Liver (tissue), 9 donors: Measurements from ENCODE around the gene E2F2. TPM values are rescaled to one million over a fixed set of nuclear protein-coding genes. Genes with fewer than 3 reads are reported as not detected.

Experiments used
- DNase-seq: peaks from one replicate; pipeline ENCODE4 v3.0.0-alpha.2; 2017; ENCODE audit warnings: low spot score
- H3K27ac ChIP-seq, 2 donors: one replicate each; pipeline ENCODE4 v1.7.0; 2013; ENCODE audit warnings: inconsistent platforms in 2 of 2, low read length in 2 of 2, control low read depth in 1 of 2, low read depth in 1 of 2, mild to moderate bottlenecking in 1 of 2
- H3K27me3 ChIP-seq, 4 donors: one replicate each; pipeline versions ENCODE4 v1.6.1 to v1.7.0; 2013; ENCODE audit warnings: low read length in 3 of 4, inconsistent platforms in 1 of 4, mild to moderate bottlenecking in 1 of 4, moderate library complexity in 1 of 4; ENCODE audit not compliant: control insufficient read depth in 4 of 4, insufficient read depth in 4 of 4
- H3K36me3 ChIP-seq, 4 donors: one replicate each; pipeline versions ENCODE4 v1.6.1 to v1.7.0; 2013; ENCODE audit warnings: low read length in 3 of 4, mild to moderate bottlenecking in 3 of 4, low read depth in 1 of 4, moderate library complexity in 1 of 4; ENCODE audit not compliant: control insufficient read depth in 4 of 4, insufficient read depth in 3 of 4
- H3K4me1 ChIP-seq, 4 donors: one replicate each; pipeline versions ENCODE4 v1.6.1 to v1.7.0; 2013; ENCODE audit warnings: low read length in 3 of 4, mild to moderate bottlenecking in 3 of 4, moderate library complexity in 1 of 4; ENCODE audit not compliant: control insufficient read depth in 4 of 4, insufficient read depth in 4 of 4
- H3K4me3 ChIP-seq, 3 donors: one replicate each; pipeline versions ENCODE4 v1.6.1 to v1.7.0; 2013; ENCODE audit warnings: low read length in 3 of 3, control low read depth in 1 of 3, low read depth in 1 of 3, mild to moderate bottlenecking in 1 of 3
- H3K9ac ChIP-seq, 2 donors: one replicate each; pipeline ENCODE4 v1.7.0; 2013; ENCODE audit warnings: low read length in 2 of 2, mild to moderate bottlenecking in 2 of 2, moderate library complexity in 2 of 2, control low read depth in 1 of 2, low read depth in 1 of 2
- H3K9me3 ChIP-seq, 4 donors: one replicate each; pipeline versions ENCODE4 v1.6.1 to v1.7.0; 2013; ENCODE audit warnings: low read length in 3 of 4; ENCODE audit not compliant: control insufficient read depth in 4 of 4
- EGR1 ChIP-seq, 2 donors: IDR thresholded peaks; 2 replicates each; pipeline ENCODE4 v1.6.1; 2016 to 2018; ENCODE audit warnings: antibody characterized with exemption in 2 of 2, low read depth in 2 of 2
- FOXA1 ChIP-seq: IDR thresholded peaks from 2 replicates; pipeline ENCODE4 v1.6.1; 2016; ENCODE audit warnings: antibody characterized with exemption
- FOXA2 ChIP-seq: IDR thresholded peaks from 2 replicates; pipeline ENCODE4 v1.6.1; 2016; ENCODE audit warnings: antibody characterized with exemption
- GABPA ChIP-seq, 2 donors: IDR thresholded peaks in 1 of 2; conservative IDR thresholded peaks in 1 of 2; 2 replicates each; pipeline ENCODE4 v1.6.1; 2016; ENCODE audit warnings: antibody characterized with exemption in 2 of 2, mild to moderate bottlenecking in 1 of 2, moderate library complexity in 1 of 2
- HNF4A ChIP-seq, 2 donors: conservative IDR thresholded peaks; 2 replicates each; pipeline ENCODE4 v1.6.1; 2016; ENCODE audit warnings: antibody characterized with exemption in 2 of 2, mild to moderate bottlenecking in 2 of 2
- HNF4G ChIP-seq: IDR thresholded peaks from 2 replicates; pipeline ENCODE4 v1.6.1; 2016; ENCODE audit warnings: antibody characterized with exemption
- JUND ChIP-seq, 2 donors: IDR thresholded peaks; 2 replicates each; pipeline ENCODE4 v1.6.1; 2016; ENCODE audit warnings: antibody characterized with exemption in 2 of 2
- NR2F2 ChIP-seq: IDR thresholded peaks from 2 replicates; pipeline ENCODE4 v1.6.1; 2016; ENCODE audit warnings: antibody characterized with exemption
- RAD21 ChIP-seq, 2 donors: IDR thresholded peaks; 2 replicates each; pipeline ENCODE4 v1.6.1; 2016; ENCODE audit warnings: antibody characterized with exemption in 2 of 2, mild to moderate bottlenecking in 2 of 2
- RXRA ChIP-seq, 2 donors: IDR thresholded peaks; 2 replicates each; pipeline ENCODE4 v1.6.1; 2017 to 2018; ENCODE audit warnings: antibody characterized with exemption in 2 of 2, mild to moderate bottlenecking in 1 of 2
- SP1 ChIP-seq: IDR thresholded peaks from 2 replicates; pipeline ENCODE4 v1.6.1; 2018; ENCODE audit warnings: antibody characterized with exemption, mild to moderate bottlenecking
- TAF1 ChIP-seq: conservative IDR thresholded peaks from 2 replicates; pipeline ENCODE4 v1.6.1; 2016; ENCODE audit warnings: antibody characterized with exemption, mild to moderate bottlenecking
- YY1 ChIP-seq: IDR thresholded peaks from 2 replicates; pipeline ENCODE4 v1.6.1; 2016; ENCODE audit warnings: antibody characterized with exemption, mild to moderate bottlenecking
- ZBTB33 ChIP-seq: IDR thresholded peaks from 2 replicates; pipeline ENCODE4 v1.6.1; 2016; ENCODE audit warnings: antibody characterized with exemption
- WGBS: extraction: QIAGEN DNeasy Blood & Tissue Kit; methylation state at CpG from one replicate; pipeline ENCODE4 v1.1.7; 2013; 5-methylcytosine and 5-hydroxymethylcytosine counted together
- polyA plus RNA-seq, 2 donors: library from polyadenylated mRNA; stranded (reverse) in 1 of 2; unstranded in 1 of 2; fragments of 200-250 nt in 1 of 2; fragments of >200 nt in 1 of 2; fragmentation: Nextera tagmentation in 1 of 2; extraction: Ambion mirVana in 1 of 2; gene quantifications; one replicate each; pipeline versions ENCODE4 v1.2.1 to v1.2.3, GENCODE V29; 2013 to 2015
- total RNA-seq, 2 donors: library from RNA; depleted of rRNA; stranded (reverse); fragments of >200 nt; gene quantifications; one replicate each; pipeline ENCODE4 v1.2.3, GENCODE V29; 2014
- TF ChIP-seq, protein P1 (sequence below): fragments of 150-350 bp; IDR thresholded peaks from 2 replicates; pipeline ENCODE4 v1.5.1; 2017; ENCODE audit warnings: improper control_type of control experiment, low read depth, low read length; ENCODE audit not compliant: missing input control
- TF ChIP-seq, protein P2 (sequence below): IDR thresholded peaks from 2 replicates; pipeline ENCODE4 v1.6.1; 2016; ENCODE audit warnings: antibody characterized with exemption
- TF ChIP-seq, protein P3 (sequence below): IDR thresholded peaks from 2 replicates; pipeline ENCODE4 v1.6.1; 2016; ENCODE audit warnings: antibody characterized with exemption
- donor health status: healthy.
- donor health status: healthy.
- donor health status: healthy.
- donor health status: healthy.
- donor health status: healthy.

Gene E2F2
- total and polyA plus RNA-seq, 4 donors: 0.08 to 79.9 (median 0.44) TPM

DNA sequence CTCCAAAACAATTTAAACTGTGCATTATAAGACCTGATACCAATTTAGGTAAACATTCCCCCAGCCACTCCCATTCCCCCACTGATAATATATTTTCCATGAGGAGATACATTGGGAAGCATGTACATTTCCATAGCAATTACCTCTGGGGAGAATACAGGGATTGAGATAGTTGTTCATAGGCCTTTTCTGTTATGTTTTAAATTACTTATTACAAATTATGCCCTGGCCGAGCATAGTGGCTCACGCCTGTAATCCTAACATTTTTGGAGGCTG lies 51.4 kb downstream of the E2F2 start:
- Histone ChIP-seq H3K4me3 (no peak overlapping the region), H3K4me1 (peaks cover 15 to 71% (median 49%) of the 10 kb centered on the region in 4 donors), H3K9me3 (no peaks in the 10 kb centered on the region), H3K27me3 (no peaks in the 10 kb centered on the region), H3K36me3 (no peaks in the 10 kb centered on the region), H3K27ac (peak overlapping the region; percentile 81 to 82), H3K9ac (peak overlapping the region in 1 of 2 donors; percentile 73)
- no peak for DNase-seq
- 90% methylated on average over 2 of the region's 2 CpGs for WGBS
- no peak for TF ChIP-seq RAD21 (IDR thresholded peaks at IDR 0.05)
- TF ChIP-seq EGR1 (IDR thresholded peaks at IDR 0.05; ENCODE audit: low read depth in 2 of 2): no peak
- TF ChIP-seq GABPA (IDR thresholded peaks at IDR 0.05 in 1 of 2, conservative IDR thresholded peaks at IDR 0.05 in 1 of 2): no peak
- TF ChIP-seq ZBTB33: no peak
- TF ChIP-seq, protein P1, sequence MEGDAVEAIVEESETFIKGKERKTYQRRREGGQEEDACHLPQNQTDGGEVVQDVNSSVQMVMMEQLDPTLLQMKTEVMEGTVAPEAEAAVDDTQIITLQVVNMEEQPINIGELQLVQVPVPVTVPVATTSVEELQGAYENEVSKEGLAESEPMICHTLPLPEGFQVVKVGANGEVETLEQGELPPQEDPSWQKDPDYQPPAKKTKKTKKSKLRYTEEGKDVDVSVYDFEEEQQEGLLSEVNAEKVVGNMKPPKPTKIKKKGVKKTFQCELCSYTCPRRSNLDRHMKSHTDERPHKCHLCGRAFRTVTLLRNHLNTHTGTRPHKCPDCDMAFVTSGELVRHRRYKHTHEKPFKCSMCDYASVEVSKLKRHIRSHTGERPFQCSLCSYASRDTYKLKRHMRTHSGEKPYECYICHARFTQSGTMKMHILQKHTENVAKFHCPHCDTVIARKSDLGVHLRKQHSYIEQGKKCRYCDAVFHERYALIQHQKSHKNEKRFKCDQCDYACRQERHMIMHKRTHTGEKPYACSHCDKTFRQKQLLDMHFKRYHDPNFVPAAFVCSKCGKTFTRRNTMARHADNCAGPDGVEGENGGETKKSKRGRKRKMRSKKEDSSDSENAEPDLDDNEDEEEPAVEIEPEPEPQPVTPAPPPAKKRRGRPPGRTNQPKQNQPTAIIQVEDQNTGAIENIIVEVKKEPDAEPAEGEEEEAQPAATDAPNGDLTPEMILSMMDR: no peak
- no peak for TF ChIP-seq YY1
- no peak for TF ChIP-seq SP1
- TF ChIP-seq TAF1: no peak
- TF ChIP-seq, protein P2, sequence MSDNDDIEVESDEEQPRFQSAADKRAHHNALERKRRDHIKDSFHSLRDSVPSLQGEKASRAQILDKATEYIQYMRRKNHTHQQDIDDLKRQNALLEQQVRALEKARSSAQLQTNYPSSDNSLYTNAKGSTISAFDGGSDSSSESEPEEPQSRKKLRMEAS: no peak
- no peak for TF ChIP-seq HNF4G
- no peak for TF ChIP-seq FOXA1
- TF ChIP-seq HNF4A (conservative IDR thresholded peaks at IDR 0.05): no peak
- no peak for TF ChIP-seq FOXA2

GRCh38 chr1:23478896-23479665 lies 52.0 kb downstream of the E2F2 start:
- peak overlapping the region in 1 of 2 donors; percentile 73 for H3K9ac ChIP-seq
- no peaks in the 10 kb centered on the region for H3K9me3 ChIP-seq
- peak overlapping the region; percentile 81 to 82 for H3K27ac ChIP-seq
- H3K4me1 ChIP-seq: peaks cover 16 to 76% (median 49%) of the 10 kb centered on the region in 4 donors
- H3K4me3 ChIP-seq: no peak overlapping the region
- DNase-seq: peak; percentile 82
- H3K36me3 ChIP-seq: no peaks in the 10 kb centered on the region
- 20% methylated on average over 9 of the region's 9 CpGs for WGBS
- H3K27me3 ChIP-seq: no peaks in the 10 kb centered on the region
- TF ChIP-seq HNF4A (conservative IDR thresholded peaks at IDR 0.05) (peak; percentile 72 to 83), ZBTB33 (peak; percentile 93), HNF4G (no peak), JUND (IDR thresholded peaks at IDR 0.05) (peak; percentile 65 to 76), TAF1 (peak; percentile 66), EGR1 (IDR thresholded peaks at IDR 0.05; ENCODE audit: low read depth in 2 of 2) (peak in 1 of 2 donors; percentile 90), YY1 (peak; percentile 94), NR2F2 (peak; percentile 79), RXRA (IDR thresholded peaks at IDR 0.05) (peak; percentile 98 to 99), GABPA (IDR thresholded peaks at IDR 0.05 in 1 of 2, conservative IDR thresholded peaks at IDR 0.05 in 1 of 2) (peak; percentile 49 to 73), SP1 (peak; percentile 90), FOXA1 (peak; percentile 95), FOXA2 (peak; percentile 95), RAD21 (IDR thresholded peaks at IDR 0.05) (peak; percentile 50 to 58)
- TF ChIP-seq, protein P1: no peak
- TF ChIP-seq, protein P2: peak; percentile 98
- TF ChIP-seq, protein P3, sequence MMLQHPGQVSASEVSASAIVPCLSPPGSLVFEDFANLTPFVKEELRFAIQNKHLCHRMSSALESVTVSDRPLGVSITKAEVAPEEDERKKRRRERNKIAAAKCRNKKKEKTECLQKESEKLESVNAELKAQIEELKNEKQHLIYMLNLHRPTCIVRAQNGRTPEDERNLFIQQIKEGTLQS: peak; percentile 98
